ENCODE measurements around the gene SNX33. TPM values are rescaled to one million over a fixed set of nuclear protein-coding genes. Genes with fewer than 3 reads are reported as not detected.

Gene SNX33
- total and polyA plus RNA-seq, 7 experiments from 2014 or later, result 0.13 to 3.4 (median 1.3) TPM

DNA sequence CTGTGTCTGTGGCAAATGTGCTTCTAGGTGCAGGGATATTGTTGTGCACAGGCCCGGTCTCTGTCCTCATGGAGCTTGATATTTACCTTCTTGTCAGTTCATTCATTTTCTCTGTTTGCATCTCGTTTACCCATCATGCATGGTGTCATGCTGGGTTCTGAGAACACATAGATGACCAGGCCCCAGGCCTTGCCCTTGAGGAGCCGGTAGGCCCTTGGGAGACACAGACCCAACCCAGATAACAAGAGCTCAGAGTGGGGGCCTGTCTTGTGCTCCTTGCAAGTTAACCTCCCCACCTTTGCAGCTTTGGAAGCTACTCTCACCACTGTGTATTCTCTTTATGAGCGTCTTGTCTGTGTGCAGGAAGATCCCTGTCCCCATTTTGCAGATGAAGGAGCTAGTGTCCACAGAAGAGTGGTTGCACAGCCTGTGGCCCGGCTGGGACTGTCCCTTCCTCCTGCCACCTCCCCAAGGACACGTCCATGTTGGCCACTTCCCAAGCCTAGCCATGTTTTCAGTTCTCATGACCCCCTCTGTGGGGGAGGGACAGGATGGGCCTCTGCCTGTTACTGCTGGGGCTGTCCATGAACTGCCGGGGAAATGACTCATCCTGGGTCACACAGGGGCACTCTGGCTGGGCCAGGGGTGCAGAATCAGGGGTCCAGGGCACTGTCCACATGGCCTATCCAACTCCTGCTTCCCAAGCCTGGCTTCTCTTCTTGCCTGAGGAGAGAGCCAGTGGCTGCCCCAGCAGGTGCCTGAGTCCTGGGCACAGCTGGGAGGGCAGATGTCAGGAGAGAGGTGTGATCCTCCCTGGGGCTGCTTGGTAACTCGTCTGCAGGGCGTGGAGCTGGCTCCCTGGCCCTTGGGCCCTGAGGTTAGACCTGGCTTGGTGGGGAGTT lies 3.4 kb downstream of the SNX33 start:
- Mint-ChIP-seq H3K27ac (peak overlapping the region in 5 of 9 donors; percentile 28 to 80 (median 69)), H3K4me3 (peak overlapping the region in 4 of 10 donors; percentile 15 to 62 (median 26))
- no peak overlapping the region for H3K27ac ChIP-seq (ENCODE audit: low read depth, low read length)

DNA sequence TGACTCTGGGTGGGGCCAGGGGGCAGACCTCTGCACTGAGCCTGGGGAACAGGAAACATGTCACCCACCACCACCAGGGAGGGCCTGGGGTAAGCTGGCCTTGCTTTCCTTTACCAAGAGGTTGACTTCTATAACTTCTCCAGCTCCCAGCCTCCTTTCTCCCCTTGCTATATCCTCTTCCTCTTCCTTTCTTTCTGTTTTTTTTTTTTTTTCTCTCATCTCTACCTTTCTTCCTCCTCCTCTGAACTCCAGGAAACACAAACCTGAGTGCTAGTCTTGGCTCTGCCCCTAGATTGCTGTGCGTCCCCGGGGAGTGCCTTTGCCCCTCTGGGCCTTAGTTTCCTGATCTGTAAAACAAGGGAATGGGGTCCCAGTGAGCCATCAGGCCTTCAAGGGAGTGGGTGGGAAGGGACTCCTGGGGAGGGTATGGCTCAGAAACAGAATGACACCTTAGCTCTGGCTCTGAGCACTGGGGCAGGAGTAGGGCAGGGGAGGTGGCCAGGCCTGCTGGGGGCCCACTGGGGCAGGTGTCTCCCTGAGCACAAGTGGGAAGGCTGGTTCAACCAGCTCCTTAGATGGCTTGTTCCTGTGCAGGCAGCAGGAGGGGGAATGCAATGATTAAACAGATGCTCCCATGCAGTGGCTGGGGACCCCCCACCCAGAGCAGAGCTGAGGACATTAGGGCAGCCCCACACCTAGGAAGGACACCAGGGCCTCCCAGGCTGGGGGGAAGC lies 4.3 kb downstream of the SNX33 start:
- POLR2A ChIA-PET, result interaction anchor here (1.1 to 2.6 kb wide), 2 partner anchors 11 to 26 kb away, joined by 3 to 11 read pairs; partner anchors contain the start of genes IMP3 and SNUPN
- Mint-ChIP-seq H3K27ac (peak overlapping the region in 5 of 9 donors; percentile 5 to 69 (median 28)), H3K4me3 (peak overlapping the region in 2 of 10 donors; percentile 37 to 47), H3K9me3 (no peaks in the 10 kb centered on the region), H3K27me3 (peaks cover 0 to 2% (median 0%) of the 10 kb centered on the region in 5 donors), H3K36me3 (no peaks in the 10 kb centered on the region), H3K4me1 (peaks cover 16 to 38% (median 25%) of the 10 kb centered on the region in 7 donors)
- Histone ChIP-seq H3K27me3 (ENCODE audit: control insufficient read depth in 2 of 2, insufficient read depth in 2 of 2, low read length in 2 of 2) (no peaks in the 10 kb centered on the region), H3K4me3 (ENCODE audit: low read length) (no peak overlapping the region), H3K4me1 (ENCODE audit: control insufficient read depth in 2 of 2, insufficient read depth in 2 of 2, low read length in 2 of 2) (peaks cover under 1 to 13% of the 10 kb centered on the region in 2 donors), H3K36me3 (ENCODE audit: control insufficient read depth in 2 of 3, insufficient read depth in 3 of 3, low read length in 3 of 3) (no peaks in the 10 kb centered on the region), H3K27ac (ENCODE audit: low read depth, low read length) (no peak overlapping the region), H3K9me3 (ENCODE audit: control insufficient read depth in 2 of 3, low read length in 3 of 3) (no peaks in the 10 kb centered on the region)
- ATAC-seq (no peak), DNase-seq (no peak)
- CTCF ChIA-PET, result interaction anchor here (0.7 kb wide), 2 partner anchors 10 to 1037 kb away, joined by 3 to 4 read pairs; no protein-coding TSS in a partner anchor
- intact Hi-C loops (cut with micrococcal nuclease), result no loop called here

More for the DNA sequence above, 3.4 kb downstream of the SNX33 start:
- Histone ChIP-seq H3K36me3 (ENCODE audit: control insufficient read depth in 2 of 3, insufficient read depth in 3 of 3, low read length in 3 of 3) (no peaks in the 10 kb centered on the region), H3K4me3 (ENCODE audit: low read length) (no peak overlapping the region), H3K9me3 (ENCODE audit: control insufficient read depth in 2 of 3, low read length in 3 of 3) (no peaks in the 10 kb centered on the region), H3K27me3 (ENCODE audit: control insufficient read depth in 2 of 2, insufficient read depth in 2 of 2, low read length in 2 of 2) (no peaks in the 10 kb centered on the region), H3K4me1 (ENCODE audit: control insufficient read depth in 2 of 2, insufficient read depth in 2 of 2, low read length in 2 of 2) (peaks cover 6 to 18% of the 10 kb centered on the region in 2 donors)
- no peak for DNase-seq
- ChIA-PET POLR2A (interaction anchor here (1.1 to 2.6 kb wide), 2 partner anchors 11 to 25 kb away, joined by 3 to 11 read pairs; partner anchors contain the start of genes IMP3 and SNUPN), CTCF (interaction anchor here (0.7 to 0.8 kb wide), 3 partner anchors 9 to 1036 kb away, joined by 3 to 6 read pairs (median 4); no protein-coding TSS in a partner anchor)
- Mint-ChIP-seq H3K27me3 (peaks cover 0 to 9% (median 0%) of the 10 kb centered on the region in 5 donors), H3K9me3 (no peaks in the 10 kb centered on the region), H3K36me3 (no peaks in the 10 kb centered on the region), H3K4me1 (peaks cover 16 to 46% (median 33%) of the 10 kb centered on the region in 7 donors)
- no peak for ATAC-seq
- intact Hi-C loops (cut with micrococcal nuclease), result no loop called here

DNA sequence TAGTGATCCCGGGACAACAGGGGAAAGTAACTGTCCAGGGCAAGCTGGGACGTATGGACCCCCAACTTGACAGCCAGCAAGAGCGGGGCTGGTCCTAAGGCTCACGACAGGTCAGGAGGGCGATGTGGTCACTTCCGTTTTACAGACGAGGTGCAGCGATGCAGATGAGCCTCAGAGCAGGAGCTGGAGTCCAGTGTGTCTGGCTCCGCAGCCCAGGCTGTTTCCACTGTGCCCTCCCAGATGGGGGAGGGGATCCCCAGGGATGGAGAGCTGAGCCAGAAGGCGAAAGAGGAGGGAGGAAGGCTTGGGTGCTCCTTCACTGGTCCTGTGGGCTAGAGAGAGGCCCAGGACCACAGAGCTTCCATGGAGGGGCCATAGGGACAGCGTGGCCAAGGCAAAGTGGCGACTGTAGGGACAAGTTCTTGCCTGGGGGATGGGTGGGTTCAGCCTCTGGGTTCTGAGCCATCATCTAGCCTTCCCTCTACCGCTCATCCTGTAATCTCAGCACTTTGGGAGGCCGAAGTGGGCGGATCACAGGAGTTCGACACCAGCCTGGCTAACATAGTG lies 5.7 kb downstream of the SNX33 start:
- H3K27me3 ChIP-seq (ENCODE audit: control insufficient read depth in 2 of 2, insufficient read depth in 2 of 2, low read length in 2 of 2), result no peaks in the 10 kb centered on the region
- POLR2A ChIA-PET, result no interaction called here
- H3K9me3 Mint-ChIP-seq, result no peaks in the 10 kb centered on the region
- CTCF ChIA-PET, result interaction anchor here (0.7 to 0.8 kb wide), 2 partner anchors 14 to 21 kb away, joined by 3 to 4 read pairs; no protein-coding TSS in a partner anchor
- H3K4me1 ChIP-seq (ENCODE audit: control insufficient read depth in 2 of 2, insufficient read depth in 2 of 2, low read length in 2 of 2), result peaks cover 0 to 9% of the 10 kb centered on the region in 2 donors
- no peak overlapping the region for H3K4me3 Mint-ChIP-seq
- H3K36me3 ChIP-seq (ENCODE audit: control insufficient read depth in 2 of 3, insufficient read depth in 3 of 3, low read length in 3 of 3), result no peaks in the 10 kb centered on the region
- H3K27ac Mint-ChIP-seq, result no peak overlapping the region
- DNase-seq (no peak), ATAC-seq (no peak)
- no peaks in the 10 kb centered on the region for H3K9me3 ChIP-seq (ENCODE audit: control insufficient read depth in 2 of 3, low read length in 3 of 3)
- no peaks in the 10 kb centered on the region for H3K27me3 Mint-ChIP-seq
- intact Hi-C loops (cut with micrococcal nuclease), result no loop called here
- H3K4me1 Mint-ChIP-seq, result peaks cover 15 to 37% (median 24%) of the 10 kb centered on the region in 7 donors
- H3K36me3 Mint-ChIP-seq, result no peaks in the 10 kb centered on the region
- H3K27ac ChIP-seq (ENCODE audit: low read depth, low read length), result no peak overlapping the region
- H3K4me3 ChIP-seq (ENCODE audit: low read length), result no peak overlapping the region

DNA sequence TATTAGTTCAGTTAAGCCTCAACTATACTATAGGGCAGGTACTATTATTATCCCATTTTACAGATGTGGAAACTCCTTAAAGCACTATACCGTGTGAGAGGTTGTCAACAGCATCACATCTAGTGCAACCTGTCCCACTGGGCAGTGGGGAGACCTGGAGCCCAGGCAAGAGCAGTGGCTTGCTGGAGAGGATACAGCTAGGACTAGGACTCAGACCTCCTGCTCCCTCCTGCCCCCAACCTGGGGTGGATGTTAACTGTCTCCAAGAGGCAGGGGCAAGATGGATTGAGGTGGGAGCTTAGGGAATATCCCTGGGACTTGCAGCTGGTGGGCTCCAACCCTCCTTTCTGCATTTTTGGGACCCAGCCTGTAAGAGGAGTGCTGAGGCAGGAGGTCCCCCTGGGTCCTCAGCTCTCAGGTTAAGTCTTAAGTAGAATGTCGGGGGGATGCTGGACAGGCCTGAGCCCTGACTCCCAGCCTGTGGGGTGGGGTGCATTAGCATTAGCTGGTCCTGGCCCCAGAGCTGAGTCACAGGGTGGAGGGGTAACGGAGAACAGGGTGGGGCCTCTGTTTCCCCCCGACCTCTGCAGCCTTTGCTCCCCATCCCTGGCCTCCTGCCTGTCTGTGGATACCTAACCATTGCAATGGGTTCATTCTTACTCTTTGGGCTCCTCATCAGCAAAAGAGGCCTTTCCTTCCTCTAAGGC lies 6.6 kb downstream of the SNX33 start:
- CTCF ChIA-PET, result interaction anchor here (0.7 to 0.8 kb wide), 2 partner anchors 15 to 20 kb away, joined by 3 to 4 read pairs; no protein-coding TSS in a partner anchor
- H3K4me3 ChIP-seq (ENCODE audit: low read length), result no peak overlapping the region
- Mint-ChIP-seq H3K27ac (no peak overlapping the region), H3K27me3 (no peaks in the 10 kb centered on the region), H3K36me3 (no peaks in the 10 kb centered on the region), H3K9me3 (no peaks in the 10 kb centered on the region), H3K4me1 (peaks cover 15 to 32% (median 21%) of the 10 kb centered on the region in 7 donors), H3K4me3 (no peak overlapping the region)
- H3K36me3 ChIP-seq (ENCODE audit: control insufficient read depth in 2 of 3, insufficient read depth in 3 of 3, low read length in 3 of 3), result no peaks in the 10 kb centered on the region
- no peak overlapping the region for H3K27ac ChIP-seq (ENCODE audit: low read depth, low read length)
- ATAC-seq, result no peak
- no peak for DNase-seq
- intact Hi-C loops (cut with micrococcal nuclease), result no loop called here
- H3K27me3 ChIP-seq (ENCODE audit: control insufficient read depth in 2 of 2, insufficient read depth in 2 of 2, low read length in 2 of 2), result no peaks in the 10 kb centered on the region
- H3K4me1 ChIP-seq (ENCODE audit: control insufficient read depth in 2 of 2, insufficient read depth in 2 of 2, low read length in 2 of 2), result peaks cover 0 to 8% of the 10 kb centered on the region in 2 donors
- H3K9me3 ChIP-seq (ENCODE audit: control insufficient read depth in 2 of 3, low read length in 3 of 3), result no peaks in the 10 kb centered on the region
- POLR2A ChIA-PET, result no interaction called here

DNA sequence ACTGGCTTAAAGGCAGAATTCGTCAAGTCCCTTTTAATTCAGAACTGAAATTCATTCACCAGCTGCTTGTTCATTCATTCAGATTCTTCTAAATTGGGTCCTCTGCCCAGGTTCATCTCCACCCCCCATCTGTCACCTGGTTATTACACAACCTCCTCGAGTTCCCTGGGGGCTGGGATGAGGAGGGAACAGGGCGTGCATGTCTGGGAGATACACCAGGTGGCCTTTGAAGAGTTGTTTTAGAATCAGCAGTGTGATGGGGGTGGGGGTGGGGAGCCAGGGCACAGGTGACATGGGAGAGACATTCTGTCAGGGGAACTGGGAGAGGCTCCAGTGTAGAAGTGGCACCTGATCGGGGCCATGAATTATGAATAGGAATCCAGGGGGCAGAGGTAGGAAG lies 8.2 kb downstream of the SNX33 start:
- no peaks in the 10 kb centered on the region for H3K36me3 ChIP-seq (ENCODE audit: control insufficient read depth in 2 of 3, insufficient read depth in 3 of 3, low read length in 3 of 3)
- H3K27me3 Mint-ChIP-seq, result no peaks in the 10 kb centered on the region
- POLR2A ChIA-PET, result no interaction called here

GRCh38 chr15:75656331-75656730 lies 8.6 kb downstream of the SNX33 start:
- Histone ChIP-seq H3K4me1 (ENCODE audit: control insufficient read depth in 2 of 2, insufficient read depth in 2 of 2, low read length in 2 of 2) (peaks cover 0 to 7% of the 10 kb centered on the region in 2 donors), H3K36me3 (ENCODE audit: control insufficient read depth in 2 of 3, insufficient read depth in 3 of 3, low read length in 3 of 3) (no peaks in the 10 kb centered on the region), H3K9me3 (ENCODE audit: control insufficient read depth in 2 of 3, low read length in 3 of 3) (no peaks in the 10 kb centered on the region), H3K4me3 (ENCODE audit: low read length) (no peak overlapping the region), H3K27me3 (ENCODE audit: control insufficient read depth in 2 of 2, insufficient read depth in 2 of 2, low read length in 2 of 2) (no peaks in the 10 kb centered on the region), H3K27ac (ENCODE audit: low read depth, low read length) (no peak overlapping the region)
- Mint-ChIP-seq H3K4me3 (no peak overlapping the region), H3K27me3 (no peaks in the 10 kb centered on the region), H3K36me3 (no peaks in the 10 kb centered on the region), H3K4me1 (peaks cover 4 to 15% (median 11%) of the 10 kb centered on the region in 7 donors), H3K9me3 (no peaks in the 10 kb centered on the region), H3K27ac (no peak overlapping the region)
- POLR2A ChIA-PET, result no interaction called here
- CTCF ChIA-PET, result no interaction called here
- ATAC-seq, result no peak
- intact Hi-C loops (cut with micrococcal nuclease), result no loop called here
- DNase-seq, result no peak

More for the DNA sequence above, 8.2 kb downstream of the SNX33 start:
- H3K27me3 ChIP-seq (ENCODE audit: control insufficient read depth in 2 of 2, insufficient read depth in 2 of 2, low read length in 2 of 2), result no peaks in the 10 kb centered on the region
- CTCF ChIA-PET, result no interaction called here
- no peaks in the 10 kb centered on the region for H3K36me3 Mint-ChIP-seq
- no peaks in the 10 kb centered on the region for H3K9me3 Mint-ChIP-seq
- H3K27ac ChIP-seq (ENCODE audit: low read depth, low read length), result no peak overlapping the region
- peaks cover 8 to 19% (median 15%) of the 10 kb centered on the region in 7 donors for H3K4me1 Mint-ChIP-seq
- peak overlapping the region in 1 of 9 donors; percentile 6 for H3K27ac Mint-ChIP-seq
- no peak for ATAC-seq
- intact Hi-C loops (cut with micrococcal nuclease), result no loop called here
- no peak overlapping the region for H3K4me3 Mint-ChIP-seq
- no peak for DNase-seq
- no peaks in the 10 kb centered on the region for H3K9me3 ChIP-seq (ENCODE audit: control insufficient read depth in 2 of 3, low read length in 3 of 3)
- no peak overlapping the region for H3K4me3 ChIP-seq (ENCODE audit: low read length)
- peaks cover 0 to 8% of the 10 kb centered on the region in 2 donors for H3K4me1 ChIP-seq (ENCODE audit: control insufficient read depth in 2 of 2, insufficient read depth in 2 of 2, low read length in 2 of 2)
